NCI-H526 (cell line): ENCODE results near the gene FAM13A.
"Not testable (repeated sequence)": the region's sequence is repeated elsewhere in the genome, so short reads cannot be mapped to it uniquely, and the experiment has no call there.

Source experiments
- DNase-seq, 2 experiments: peaks; one replicate each; lab custom pipeline; 2025; lab: John Stamatoyannopoulos, UW

FAM13A gene

DNA sequence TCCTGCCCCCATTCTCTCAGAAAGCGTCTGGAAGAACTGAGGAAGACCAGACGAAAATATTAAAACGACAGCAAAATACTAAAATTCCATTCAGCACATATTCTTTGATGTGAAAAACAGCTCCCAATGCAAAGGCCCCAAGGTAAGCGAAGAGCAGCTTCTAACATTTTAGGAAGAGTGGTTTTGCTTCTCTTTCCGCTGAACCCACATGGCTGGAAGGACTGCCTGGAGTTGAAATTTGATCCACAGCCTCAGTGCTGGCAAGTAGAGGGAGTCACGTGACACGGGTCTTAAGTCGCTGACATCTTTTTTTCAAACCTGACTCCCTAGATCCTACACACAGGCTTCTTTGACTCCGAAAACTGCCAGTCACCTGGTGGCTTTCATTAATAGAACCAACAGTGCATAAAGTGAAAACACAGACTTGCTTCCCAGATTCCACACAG, at the start of gene FAM13A:
Gene FAM13A, minus strand, starts transcription at position 233 of the 446 bp plus-strand sequence. Its CDS starts 221 bp downstream, at position 12.
- peak; percentile 86 to 91 for DNase-seq

DNA sequence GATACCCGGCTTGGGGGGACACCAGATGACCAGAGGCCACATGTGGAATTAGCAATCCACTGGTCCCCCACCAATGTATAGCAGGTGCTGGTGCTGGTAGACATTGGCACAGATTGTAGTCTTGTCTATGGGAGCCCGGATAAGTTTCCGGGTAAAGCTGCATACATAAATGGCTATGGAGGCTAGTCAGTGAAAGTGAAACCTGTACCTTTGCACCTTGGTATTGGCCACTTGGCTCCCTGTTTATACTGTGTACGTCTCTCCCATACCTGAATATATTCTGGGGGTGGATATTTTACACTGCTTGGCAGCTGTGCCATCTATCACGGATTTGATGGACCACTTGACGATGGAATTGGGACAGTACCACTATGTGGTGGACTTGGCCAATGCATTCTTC, 48.7 kb upstream of the FAM13A start:
- no peak for DNase-seq

DNA sequence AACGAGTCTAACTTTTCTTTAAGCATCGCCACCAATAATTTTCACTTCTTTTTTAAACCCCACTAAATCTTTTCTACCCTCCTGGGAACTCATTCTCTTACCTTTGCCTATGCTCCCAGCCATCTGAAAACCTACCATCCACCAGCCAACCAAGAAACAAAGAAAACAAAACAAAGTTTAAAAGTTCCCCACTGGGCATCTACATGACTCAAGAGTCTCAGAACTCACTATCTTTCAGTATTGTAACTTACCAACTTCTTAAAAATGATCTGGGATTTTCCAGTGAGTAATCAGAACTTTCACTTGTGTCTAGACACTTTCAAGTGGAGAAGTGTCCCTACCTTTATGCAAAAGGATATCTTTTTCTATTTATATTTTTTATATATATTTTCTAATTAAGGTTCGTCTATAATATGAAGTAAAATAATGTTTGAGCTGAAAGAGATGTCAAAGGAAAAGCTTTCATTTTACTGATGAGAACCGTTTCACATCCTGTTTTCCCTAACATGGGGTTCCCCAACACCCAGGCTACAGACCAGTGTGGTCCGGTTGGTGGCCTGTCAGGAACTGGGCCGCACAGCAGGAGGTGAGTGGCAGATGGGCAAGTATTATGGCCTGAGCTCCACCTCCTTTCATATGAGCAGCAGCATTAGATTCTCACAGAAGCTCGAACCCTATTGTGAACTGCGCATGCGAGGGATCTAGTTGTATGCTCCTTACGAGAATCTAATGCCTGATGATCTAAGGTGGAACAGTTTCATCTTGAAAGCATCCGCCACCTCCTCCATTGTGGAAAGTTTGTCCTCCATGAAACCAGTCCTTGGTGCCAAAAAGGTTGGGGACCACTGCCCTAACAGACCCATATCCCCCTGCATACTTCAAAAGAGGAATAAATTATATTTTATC, 44.5 kb upstream of the FAM13A start:
- DNase-seq: no peak

DNA sequence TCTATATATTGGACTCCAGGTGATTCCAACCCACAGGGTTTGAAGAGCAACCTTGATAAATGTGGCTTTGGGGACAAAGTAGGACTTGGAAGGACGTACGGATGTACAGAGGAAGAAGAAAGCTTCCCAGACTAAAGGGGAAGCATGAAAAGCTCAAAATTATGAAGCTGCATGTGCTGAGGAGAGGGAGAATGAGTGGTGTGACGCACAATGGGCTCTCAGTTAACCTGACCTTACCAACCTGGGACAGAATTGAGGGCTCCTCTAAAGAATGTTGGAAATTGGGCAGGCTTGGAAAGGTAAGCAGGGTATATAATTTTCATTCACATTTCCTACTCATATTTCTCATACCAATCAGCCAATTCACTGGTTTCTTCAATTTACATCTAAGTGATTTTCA, 43.9 kb upstream of the FAM13A start:
- DNase-seq: no peak

DNA sequence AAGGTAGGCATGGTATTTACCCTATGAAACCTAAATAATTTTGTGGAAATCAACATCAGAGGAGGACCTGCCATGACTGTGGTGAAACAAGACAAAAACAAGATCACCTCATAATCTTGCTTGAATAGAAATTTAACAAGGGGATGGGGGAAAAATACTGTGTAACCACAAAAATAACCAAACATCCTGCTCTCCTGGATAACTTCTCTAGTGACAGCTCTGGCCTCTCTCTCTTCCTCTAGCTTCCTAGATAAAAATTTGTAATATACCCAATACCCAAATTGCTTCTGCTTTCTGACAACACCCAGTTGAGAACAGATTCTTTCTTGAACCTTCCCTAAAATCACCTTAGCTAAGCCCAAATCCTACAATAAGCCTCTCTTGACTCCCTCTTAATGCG, 42.5 kb upstream of the FAM13A start:
- DNase-seq: no peak

DNA sequence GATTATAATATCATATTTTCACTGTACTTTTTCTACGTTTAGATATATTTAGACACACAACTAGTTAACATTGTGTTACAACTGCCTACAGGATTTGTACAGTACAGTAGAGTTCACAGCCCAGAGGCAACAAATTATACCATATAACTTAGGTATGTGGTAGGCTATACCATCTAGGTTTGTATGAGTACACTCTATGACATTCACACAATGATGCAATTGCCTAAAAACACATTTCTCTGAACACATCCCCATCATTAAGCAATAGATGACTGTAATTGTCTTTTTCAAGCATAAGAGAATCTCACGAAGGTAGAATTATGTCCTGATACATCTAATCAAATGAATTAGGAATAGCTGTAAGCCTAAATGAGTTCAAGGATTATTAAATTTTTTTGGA, 42.0 kb upstream of the FAM13A start:
- DNase-seq: no peak

DNA sequence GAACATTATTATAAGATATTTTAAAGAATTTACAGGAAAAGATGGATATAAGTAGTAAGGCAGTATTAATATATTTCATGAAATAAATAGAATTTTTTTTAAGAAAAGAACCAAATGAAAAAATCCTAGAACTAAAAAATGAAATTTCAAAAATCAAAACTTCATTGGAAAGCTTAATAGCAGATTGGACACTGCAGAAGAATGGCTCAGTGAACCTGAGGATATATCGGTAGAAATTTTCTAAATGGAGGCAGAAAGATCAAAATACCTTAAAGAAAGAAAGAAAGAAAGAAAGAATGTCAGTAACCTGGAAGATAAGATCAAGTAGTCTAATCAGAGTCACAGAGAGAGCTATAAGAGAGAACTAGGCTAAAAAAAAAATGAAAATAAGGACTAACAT, 21.3 kb upstream of the FAM13A start:
- no peak for DNase-seq

DNA sequence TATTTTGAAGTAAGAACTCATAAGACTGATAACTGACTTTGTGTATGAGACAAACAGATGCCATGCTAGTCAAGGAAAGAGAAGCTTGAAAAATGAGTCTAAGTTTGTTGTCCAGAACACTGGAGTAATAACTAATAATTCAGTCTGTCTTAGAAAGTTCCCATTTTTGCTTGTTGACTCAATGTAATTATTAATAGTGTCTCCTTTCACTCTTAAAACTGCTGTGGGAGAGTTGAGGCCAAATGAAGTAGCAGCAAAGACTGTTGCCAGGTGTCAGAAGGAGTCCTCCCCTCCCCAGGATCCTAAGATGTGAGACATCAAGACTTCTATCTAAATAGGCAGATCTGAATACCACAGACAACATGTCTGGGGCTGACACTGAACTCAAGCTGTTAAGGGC, 20.8 kb upstream of the FAM13A start:
- DNase-seq: no peak

DNA sequence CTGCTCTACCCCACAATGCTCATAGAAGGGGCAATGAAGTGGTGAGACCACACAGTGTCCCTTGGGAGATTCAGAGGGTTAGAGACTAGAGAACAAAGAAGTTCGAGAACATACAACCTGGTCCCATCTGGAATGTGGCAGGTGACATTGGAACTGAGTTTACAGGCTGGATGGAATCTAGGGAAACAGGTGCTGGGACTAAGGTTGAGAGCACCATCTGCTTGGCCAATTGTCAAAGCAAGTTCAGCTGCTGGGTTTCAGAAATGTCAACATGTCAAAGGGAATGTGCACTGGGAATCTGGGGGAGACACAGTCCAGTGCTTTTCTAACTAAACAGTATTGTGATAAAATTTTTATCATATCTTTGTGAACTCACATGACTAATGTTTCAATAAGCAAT, 15.9 kb upstream of the FAM13A start:
- no peak for DNase-seq

DNA sequence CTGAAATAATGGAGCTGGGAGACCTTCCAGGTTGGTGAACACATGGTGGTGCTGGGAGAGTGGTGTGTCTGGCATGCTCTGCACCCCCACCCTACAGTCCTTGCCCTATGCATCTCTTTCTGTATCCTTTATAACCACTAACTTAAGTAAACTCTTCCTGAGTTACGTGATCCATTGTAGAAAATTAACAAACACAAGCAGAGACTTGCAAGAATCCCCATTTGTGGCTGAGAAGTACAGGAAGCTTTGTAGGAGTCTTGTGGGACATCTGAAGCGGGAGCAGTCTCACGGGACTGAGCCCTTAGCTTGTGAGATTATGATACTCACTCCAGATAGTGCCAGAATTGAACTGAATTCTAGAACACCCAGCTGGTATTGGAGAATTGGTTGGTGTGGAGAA, 14.3 kb upstream of the FAM13A start:
- no peak for DNase-seq

DNA sequence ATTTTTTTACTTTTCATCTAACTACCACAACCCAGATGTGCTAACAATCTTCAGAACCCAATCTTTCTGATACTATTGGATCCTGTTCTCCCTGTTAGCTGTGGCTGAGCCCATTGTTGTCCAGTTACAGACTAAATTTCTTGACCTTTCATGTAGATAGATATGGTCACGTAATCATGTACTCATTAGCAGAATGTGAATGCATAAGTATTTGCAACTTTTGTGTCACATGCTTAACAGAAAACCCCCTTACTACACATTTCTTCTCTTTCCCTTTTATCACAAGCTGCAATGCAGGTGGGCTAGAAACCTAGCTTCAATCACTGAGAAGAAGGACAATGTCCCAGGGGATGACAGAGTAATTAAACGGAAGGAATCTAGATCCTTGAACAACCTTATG, 13.1 kb upstream of the FAM13A start:
- DNase-seq: no peak

DNA sequence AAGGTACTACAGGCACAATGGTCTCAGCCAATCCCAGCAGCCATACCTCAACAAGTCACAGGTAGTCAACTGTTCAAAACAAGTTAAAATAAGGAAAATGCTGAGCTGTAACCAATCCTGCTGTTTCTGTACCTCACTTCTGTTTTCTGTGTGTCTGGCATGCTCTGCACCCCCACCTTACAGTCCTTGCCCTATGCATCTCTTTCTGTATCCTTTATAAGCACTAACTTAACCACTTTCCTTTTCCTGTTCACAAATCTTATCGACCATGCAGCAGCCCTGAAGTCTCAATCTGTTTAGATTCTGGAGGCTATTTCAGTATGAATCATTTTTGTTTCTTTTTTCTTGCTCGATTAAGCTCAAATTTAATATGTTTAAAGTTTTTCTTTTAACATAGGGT, 12.5 kb upstream of the FAM13A start:
- DNase-seq: no peak

DNA sequence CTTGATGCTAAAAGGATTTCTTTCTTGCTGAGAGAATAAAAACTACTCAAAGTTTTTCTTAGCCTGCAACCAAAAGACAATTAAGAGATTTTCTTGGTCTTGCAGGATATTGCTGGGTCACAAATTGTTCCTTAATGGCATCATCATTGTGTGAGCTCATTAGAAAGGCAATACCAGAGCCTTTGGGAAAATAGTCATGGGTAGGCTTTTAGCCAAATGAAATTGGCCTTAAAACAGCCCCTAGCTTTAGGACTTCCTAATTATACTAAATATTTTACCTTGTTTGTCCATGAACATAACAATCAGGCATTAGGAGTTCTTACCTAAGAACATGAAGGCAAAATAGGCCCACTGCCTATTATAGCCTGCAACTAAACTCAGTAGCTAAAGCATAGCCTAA, 10.4 kb upstream of the FAM13A start:
- DNase-seq: no peak

DNA sequence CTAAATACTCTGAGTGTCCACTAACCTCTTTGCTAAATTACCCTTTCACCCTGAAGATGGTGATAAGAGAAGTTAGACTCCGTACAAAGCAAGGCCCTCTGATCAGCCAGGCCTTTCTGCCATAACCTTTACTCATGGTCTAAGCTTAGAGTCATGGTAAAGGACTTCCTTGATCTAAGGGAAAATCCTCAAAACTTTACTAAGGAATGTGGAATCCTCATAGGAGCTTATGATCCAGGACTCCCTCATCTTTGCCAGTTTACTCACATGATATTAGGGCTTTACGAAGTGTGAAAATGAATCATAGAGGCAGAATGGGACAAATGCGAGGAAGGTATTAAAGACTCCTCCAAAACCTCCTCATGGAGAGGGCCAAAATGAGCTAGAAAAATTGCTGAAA, 7.9 kb upstream of the FAM13A start:
- DNase-seq: no peak

DNA sequence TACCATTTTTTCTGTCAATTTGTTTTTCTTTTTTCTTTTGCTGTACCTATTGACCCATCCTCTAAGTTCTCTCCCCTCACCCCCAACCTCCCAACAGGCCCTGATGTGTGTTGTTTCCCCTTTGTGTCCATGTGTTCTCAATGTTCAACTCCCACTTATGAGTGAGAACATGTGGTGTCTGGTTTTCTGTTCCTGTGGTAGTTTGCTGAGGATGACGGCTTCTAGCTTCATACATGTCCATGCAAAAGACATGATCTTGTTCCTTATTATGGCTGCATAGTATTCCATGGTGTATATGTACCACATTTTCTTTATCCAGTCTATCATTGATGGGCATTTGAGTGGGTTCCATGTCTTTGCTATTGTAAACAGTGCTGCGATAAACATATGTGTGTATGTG, 859 bp upstream of the FAM13A start:
- DNase-seq: not testable (repeated sequence)

DNA sequence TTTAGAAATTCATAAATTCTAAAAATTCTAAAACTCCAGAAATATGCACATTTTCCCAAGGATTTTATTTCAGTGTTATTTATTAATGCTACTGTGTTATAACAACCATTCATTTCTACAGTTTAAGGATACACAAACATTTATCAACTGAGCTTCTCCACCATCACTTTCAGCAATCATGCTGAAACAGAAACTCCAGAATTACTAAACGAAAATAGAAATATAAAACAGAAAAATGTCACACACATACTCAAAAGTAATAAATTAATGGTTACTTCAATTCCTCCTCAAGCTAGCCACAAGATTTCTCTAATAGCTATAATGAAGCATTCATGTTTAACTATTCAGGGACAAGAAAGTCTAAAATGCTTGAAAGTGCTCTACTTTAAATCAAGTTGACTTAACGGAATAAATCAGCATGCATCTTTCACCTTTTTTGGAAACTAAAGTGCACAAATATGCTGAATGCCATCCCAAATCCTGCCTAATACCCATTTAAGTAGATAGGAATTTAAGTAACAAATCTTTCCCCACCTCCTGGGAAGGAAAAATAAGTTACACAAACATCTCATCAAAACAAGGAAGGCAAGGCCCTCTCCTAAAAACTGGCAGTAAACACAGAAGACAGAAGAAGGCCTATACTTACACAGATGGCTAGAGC, 563 bp downstream of the FAM13A start:
- peak in 1 of 2 experiments; percentile 22 for DNase-seq

DNA sequence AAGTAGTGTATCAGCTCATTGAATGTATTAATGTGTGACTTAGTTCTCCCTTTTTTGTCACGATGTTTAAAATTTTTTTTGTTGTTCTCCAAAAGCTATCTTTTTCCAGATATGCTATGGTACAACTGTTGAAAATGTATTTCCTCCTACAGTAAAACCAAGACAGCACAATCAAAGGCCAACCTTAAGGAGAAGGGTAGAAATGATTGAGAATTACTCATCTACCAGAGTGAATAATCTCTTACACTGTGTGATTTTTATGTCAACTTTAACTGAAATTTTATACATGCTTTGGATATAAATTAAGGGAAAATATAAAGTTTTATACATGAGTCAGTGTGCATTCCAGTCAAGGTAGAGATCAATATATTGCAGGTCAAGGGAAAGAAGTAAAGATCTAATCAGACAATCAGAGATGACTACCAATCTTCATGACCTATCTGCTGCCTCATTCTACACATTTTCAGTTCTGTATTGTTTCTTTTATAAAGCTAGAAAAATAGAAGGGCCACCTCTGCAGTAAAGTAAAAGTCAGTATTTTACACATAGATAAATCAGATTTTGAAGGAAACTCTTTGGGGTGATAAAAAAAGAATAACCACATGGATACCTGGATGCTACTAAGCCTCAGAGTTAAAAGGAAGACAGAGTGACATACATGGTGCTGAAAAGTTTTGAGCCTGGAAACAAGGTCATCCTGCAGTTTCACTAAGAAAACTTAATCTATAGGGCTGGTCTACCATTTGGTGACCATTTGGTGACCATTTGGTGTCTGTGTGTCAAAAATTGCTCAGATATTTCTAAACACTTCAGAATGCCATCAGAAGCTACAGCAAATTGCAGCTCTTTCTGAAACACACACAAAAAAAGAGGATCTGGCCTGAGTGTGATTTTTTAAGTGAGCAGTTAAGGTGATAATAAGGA, 1.6 kb downstream of the FAM13A start:
- DNase-seq: no peak

DNA sequence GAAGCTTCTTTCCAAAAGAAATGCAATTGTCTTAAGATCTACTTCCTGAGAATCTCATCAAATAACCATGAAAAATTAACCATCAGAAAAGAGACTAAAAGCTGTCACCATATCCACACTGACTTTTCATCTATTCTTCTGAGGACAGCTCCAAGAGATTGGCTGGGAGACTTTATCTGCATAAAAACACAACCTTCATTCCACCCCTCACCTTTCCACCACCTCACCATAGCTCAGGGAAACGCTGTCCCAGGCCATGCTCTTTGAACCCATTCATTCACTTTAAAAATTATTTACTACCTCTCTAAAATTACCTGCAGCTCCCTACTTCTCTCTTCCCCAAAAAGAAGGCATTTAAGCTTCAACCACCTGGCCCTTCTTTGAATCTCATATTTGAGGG, 2.4 kb downstream of the FAM13A start:
- no peak for DNase-seq

DNA sequence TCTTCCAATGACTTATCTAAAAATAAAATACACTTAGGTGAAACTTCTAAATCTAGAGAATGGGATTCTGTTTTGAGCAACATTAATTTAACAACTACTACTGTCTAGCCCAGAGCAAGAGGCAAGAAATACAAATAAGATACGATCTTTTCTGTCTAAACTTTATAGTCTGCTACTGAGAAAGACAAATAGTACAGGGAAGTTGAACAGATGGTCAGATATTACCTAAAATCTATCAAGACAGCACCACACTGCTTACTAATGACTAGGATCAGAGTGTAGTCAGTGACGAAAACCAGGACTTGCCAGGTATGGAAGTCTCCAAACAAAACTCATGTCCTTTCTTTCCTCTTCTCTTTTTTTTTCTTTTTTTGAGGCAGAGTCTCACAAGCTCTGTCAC, 7.1 kb downstream of the FAM13A start:
- DNase-seq: no peak

DNA sequence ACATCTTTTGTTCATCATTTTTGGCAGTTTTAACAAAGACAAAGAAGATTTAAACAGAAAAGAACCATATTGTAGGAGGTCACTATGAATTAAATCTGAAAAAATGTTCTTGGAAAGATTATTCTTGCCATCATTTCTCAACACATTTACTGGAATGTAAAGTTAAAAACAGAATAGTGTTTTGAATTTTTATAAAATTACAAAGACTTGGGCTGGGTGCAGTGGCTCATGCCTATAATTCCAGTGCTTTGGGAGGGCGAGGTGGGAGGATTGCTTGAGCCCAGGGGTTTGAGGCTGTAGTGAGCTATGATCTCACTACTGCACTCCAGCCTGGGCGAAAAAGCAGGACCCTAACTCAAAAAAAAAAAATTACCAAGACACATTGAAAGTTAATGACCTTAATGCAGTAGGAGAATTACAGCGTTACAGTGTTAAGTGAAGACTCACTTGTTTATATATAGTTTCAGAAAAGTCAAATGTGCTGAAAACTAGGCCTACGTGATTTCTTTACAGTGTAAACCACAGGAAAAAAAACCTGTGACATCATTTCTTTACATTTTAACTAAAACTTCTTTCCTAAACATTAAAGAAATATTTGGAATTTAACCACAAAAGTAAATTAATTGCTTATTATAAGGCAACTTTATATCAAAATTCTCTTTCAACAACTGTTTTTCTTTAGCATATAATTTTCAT, 7.9 kb downstream of the FAM13A start:
- no peak for DNase-seq

DNA sequence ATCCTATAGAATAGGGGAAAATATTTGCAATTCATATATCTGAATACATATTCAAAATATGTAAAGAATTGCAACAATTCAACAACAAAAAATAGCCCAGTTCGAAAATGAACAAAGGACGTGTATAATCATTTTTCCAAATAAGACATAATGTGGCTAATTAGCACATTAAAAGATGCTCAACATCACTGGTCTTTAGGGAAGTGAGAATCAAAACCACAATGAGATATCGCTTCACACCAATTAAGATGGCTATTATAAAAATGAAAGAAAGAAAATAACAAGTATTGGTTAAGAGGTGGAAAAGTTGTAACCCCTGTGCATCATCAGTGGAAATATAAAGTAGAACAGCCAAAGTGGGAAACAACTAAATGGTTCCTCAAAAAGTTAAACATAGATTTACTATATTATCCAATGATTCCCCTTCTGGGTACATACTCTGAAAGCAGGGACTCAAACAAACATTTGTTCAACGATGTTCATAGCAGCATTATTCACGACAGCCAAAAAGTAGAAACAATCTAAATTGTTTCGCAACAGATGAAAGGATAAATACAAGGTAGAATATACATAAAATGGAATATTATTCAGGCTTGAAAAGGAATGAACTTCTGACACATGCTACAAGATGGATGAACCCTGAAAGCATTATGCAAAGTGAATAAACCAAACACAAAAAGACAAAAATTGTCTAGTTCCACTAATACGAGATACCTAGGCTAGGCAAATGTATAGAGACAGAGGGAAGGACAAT, 12.7 kb downstream of the FAM13A start:
- no peak for DNase-seq
